HUES48 (cell line): ENCODE results near the gene HOXA6.
A peak's percentile ranks its signal among the peaks of the same experiment; 100 is the strongest.

Experiments used
- H3K27ac ChIP-seq: one replicate; pipeline ENCODE4 v1.7.0; 2013; ENCODE audit warnings: low read depth, low read length, inconsistent platforms
- H3K27me3 ChIP-seq: 2 replicates; pipeline ENCODE4 v1.6.1; 2013; ENCODE audit warnings: mild to moderate bottlenecking, low read length; ENCODE audit not compliant: control insufficient read depth, insufficient read depth
- H3K36me3 ChIP-seq: 2 replicates; pipeline ENCODE4 v1.6.1; 2013; ENCODE audit warnings: low read length; ENCODE audit not compliant: control insufficient read depth, insufficient read depth
- H3K4me1 ChIP-seq: 2 replicates; pipeline ENCODE4 v1.6.1; 2013; ENCODE audit warnings: mild to moderate bottlenecking, low read length; ENCODE audit not compliant: control insufficient read depth, insufficient read depth
- H3K4me3 ChIP-seq: 2 replicates; pipeline ENCODE4 v1.5.1; 2013; ENCODE audit warnings: mild to moderate bottlenecking, low read depth, low read length
- H3K9ac ChIP-seq: 2 replicates; pipeline ENCODE4 v1.6.1; 2013; ENCODE audit warnings: mild to moderate bottlenecking, low read depth, low read length, moderate library complexity
- H3K9me3 ChIP-seq: 2 replicates; pipeline ENCODE4 v1.6.1; 2013; ENCODE audit warnings: low read length; ENCODE audit not compliant: control insufficient read depth, insufficient read depth

The HOXA6 gene

DNA sequence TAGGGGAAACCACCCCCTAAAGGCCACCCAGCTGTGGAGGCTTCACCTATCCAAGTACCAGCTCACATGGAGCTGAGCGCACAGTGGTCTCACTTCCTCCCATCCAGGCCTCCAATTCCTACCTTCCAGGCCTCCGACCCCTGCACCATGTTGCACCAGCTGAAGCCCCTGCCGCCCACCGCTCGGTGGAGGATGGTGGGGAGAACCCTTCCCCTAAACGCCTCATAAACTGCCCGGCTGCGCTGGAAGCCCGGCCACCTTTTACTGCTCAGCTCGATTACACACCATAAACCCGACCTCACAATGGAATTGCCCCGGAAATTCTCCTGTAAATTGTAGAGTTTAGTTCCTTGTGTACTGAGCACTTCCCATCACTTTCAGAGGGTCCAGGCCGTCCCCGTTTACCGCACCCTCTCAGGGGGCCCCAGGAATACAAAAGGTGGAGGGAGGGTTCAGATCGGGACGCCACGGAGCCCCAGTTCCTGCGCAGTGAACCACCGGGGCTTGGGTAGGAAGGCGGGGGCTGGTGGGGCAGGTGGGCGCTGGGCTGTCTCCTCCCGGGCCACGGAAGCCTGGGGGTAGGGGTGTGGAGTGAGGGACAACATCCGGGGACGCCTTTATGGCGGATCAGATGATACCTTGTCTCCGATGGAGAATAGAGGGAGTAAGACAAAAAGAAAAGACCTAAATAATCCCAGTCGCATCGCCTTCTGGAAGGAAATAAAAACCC is 10.3 kb upstream of the HOXA6 start:
- Histone ChIP-seq H3K27me3 (peaks cover 100% of the 10 kb centered on the region), H3K4me3 (no peak overlapping the region), H3K4me1 (peaks cover 2% of the 10 kb centered on the region; the same call in 1 of the 2 replicates), H3K27ac (no peak overlapping the region), H3K9ac (no peak overlapping the region), H3K9me3 (peaks cover 4% of the 10 kb centered on the region; the same call in 1 of the 2 replicates), H3K36me3 (no peaks in the 10 kb centered on the region)

DNA sequence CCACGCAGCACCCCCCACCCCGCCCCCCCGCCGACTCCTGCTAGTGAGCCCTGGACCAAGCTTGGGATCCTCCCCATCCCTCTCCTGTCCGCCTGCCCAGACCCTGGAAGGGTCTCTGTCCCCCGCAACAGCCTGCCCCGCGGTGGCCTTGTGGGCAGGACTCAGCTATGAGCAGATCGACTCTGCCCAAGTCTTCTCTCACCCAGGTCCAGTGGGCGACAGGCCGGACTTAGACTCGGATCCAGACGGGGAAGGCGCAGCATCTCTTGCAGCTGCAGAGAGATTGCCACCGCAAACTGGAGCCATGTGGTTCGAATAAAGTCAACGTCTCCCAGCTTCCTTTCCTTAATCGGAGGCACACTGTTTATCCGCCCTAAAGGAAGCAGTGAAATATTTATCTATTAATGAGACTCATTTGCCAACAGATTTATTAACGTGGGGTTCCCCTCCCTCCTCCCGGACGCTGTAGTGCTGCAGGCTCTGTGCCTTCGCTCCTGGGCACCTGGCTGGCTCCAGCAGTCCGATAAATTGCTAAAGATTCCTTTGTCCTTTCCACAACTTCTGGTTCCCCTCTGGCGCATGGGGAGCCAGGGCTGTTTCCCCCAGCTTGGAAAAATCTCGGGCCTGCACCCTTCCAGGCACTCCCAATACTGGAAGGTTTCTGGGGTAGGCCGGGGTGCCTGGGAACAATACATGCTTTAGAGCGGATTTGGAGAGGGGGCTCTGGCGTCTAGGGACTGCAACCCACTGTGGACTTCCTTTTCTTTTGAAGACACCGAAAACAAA is 9.5 kb upstream of the HOXA6 start:
- Histone ChIP-seq H3K9me3 (peaks cover 4% of the 10 kb centered on the region; the same call in 1 of the 2 replicates), H3K4me1 (peaks cover 4% of the 10 kb centered on the region; the same call in 1 of the 2 replicates), H3K4me3 (no peak overlapping the region), H3K9ac (no peak overlapping the region), H3K27ac (no peak overlapping the region), H3K36me3 (no peaks in the 10 kb centered on the region), H3K27me3 (peaks cover 100% of the 10 kb centered on the region)

DNA sequence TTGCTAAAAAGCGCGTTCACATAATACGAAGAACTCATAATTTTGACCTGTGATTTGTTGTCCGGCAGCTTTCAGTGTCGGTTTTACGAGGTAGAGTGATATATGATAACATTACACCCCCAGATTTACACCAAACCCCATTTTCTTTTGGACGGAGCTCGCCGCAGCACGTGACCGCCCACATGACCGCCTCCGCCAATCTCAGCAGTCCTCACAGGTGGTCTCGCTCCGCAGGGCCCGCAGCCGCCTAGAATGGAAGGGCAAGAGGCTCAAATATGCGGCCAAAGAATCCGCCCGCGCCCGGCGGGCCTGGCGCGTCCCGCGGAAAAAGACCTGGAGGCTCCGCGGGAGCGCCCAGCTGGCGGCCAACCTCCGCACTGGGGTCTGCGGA is 8.9 kb upstream of the HOXA6 start, which contains the start of gene HOXA7:
HOXA7 (minus strand) TSS at position 168 of the 391 bp plus-strand sequence; CDS start at position 38, 130 bp downstream.
- H3K27ac ChIP-seq = no peak within 1 kb of the TSS
- no peaks in the 10 kb centered on the region for H3K36me3 ChIP-seq
- peak within 1 kb of the TSS; percentile 58 for H3K4me3 ChIP-seq
- H3K9ac ChIP-seq = no peak within 1 kb of the TSS
- peaks cover 5% of the 10 kb centered on the region; the same call in 1 of the 2 replicates for H3K4me1 ChIP-seq
- peaks cover 4% of the 10 kb centered on the region; the same call in 1 of the 2 replicates for H3K9me3 ChIP-seq
- H3K27me3 ChIP-seq = peaks cover 100% of the 10 kb centered on the region

DNA sequence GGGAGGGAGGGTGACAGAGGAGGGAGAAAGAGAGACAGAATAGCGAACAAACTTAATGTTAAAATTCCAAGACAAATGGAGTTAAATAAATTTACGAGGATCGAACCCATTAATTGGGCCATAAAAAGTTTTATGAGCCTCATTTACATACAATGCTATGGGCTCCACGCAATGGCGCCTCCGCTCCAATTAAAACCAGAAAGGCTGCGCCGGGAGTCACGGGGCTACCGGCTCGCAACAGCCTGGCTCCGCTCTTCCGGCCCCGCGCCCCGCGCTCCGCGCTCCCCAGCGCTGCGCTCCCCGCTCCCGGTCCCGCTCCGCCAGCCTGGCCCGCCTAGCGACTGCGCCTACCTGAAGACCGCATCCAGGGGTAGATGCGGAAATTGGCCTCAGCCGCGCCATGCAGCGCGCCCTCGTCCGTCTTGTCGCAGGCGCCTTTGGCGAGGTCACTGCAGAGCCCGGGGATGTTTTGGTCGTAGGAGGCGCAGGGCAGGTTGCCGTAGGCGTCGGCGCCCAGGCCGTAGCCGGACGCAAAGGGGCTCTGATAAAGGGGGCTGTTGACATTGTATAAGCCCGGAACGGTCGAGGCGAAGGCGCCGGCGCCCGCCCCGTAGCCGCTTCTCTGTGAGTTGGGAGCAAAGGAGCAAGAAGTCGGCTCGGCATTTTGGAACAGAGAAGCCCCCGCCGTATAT is 8.4 kb upstream of the HOXA6 start:
- no peak overlapping the region for H3K9ac ChIP-seq
- peaks cover 5% of the 10 kb centered on the region; the same call in 1 of the 2 replicates for H3K4me1 ChIP-seq
- H3K27ac ChIP-seq = no peak overlapping the region

DNA sequence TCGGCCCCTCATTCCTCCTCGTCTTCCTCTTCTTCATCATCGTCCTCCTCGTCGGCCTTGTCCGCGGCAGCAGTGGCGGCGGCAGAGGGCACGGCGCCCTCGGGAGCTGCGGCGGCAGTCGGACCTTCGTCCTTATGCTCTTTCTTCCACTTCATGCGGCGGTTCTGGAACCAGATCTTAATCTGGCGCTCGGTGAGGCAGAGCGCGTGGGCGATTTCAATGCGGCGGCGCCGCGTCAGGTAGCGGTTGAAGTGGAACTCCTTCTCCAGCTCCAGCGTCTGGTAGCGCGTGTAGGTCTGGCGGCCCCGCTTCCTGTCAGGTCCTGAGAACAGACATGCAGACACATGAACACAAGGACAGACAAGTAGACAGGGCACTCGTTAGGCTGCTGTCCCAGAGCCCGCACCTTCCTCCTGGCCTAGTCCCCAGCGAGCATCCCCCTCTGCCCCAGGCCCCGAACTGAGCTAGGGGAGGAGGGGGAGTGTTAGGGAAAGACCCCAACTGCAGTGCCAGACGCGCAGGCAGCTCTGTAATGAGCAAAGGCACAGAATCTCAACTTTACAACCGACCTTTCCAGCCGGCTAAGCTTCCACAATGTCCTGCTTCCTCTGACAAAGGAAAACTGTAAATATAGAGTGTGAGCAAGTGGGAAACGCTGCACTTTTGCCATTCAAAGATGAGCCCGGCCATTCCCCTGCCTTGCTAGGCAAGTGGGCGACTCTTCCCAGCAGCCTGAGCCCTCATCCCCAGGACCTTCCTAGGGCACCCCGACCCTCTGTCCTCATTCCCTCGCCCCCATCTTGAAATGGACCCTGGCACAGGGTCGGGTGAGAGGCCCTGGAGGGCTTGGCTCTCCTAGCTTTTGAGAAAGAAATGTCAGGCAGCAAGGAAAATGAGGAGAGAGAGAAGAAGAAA is 7.6 kb upstream of the HOXA6 start:
- Histone ChIP-seq H3K27me3 (peaks cover 100% of the 10 kb centered on the region), H3K9ac (no peak overlapping the region), H3K9me3 (peaks cover 4% of the 10 kb centered on the region; the same call in 1 of the 2 replicates)

More for the DNA sequence above, 8.4 kb upstream of the HOXA6 start:
- peaks cover 100% of the 10 kb centered on the region for H3K27me3 ChIP-seq
- peaks cover 4% of the 10 kb centered on the region; the same call in 1 of the 2 replicates for H3K9me3 ChIP-seq
- peak overlapping the region; percentile 58 for H3K4me3 ChIP-seq
- no peaks in the 10 kb centered on the region for H3K36me3 ChIP-seq

DNA sequence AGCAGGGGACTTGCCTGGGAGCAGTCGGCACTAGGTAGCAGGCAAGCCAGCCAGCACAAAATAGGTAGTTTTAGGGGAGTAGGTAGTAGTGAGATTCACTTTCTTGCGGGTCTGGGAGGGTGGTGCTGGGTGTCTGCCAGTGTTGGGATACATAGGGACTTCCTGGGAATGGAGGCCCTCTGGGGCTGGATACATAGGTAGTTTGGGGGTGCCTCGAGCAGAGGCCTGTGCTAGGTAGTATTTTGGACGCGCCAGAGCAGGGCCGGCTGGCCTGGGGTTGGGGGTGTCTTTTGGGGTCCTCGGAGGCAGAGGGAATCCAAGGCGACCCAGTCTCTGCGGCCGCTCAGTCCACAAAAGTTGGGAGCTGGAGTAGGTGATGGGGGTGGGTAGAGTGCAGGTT is 6.8 kb upstream of the HOXA6 start:
- H3K27me3 ChIP-seq = peaks cover 100% of the 10 kb centered on the region
- no peak overlapping the region for H3K4me3 ChIP-seq
- no peak overlapping the region for H3K9ac ChIP-seq
- no peaks in the 10 kb centered on the region for H3K36me3 ChIP-seq
- H3K9me3 ChIP-seq = peaks cover 4% of the 10 kb centered on the region; the same call in 1 of the 2 replicates
- H3K27ac ChIP-seq = no peak overlapping the region
- H3K4me1 ChIP-seq = peaks cover 11% of the 10 kb centered on the region; the same call in 1 of the 2 replicates

More for the DNA sequence above, 7.6 kb upstream of the HOXA6 start:
- Histone ChIP-seq H3K36me3 (no peaks in the 10 kb centered on the region), H3K4me1 (peaks cover 11% of the 10 kb centered on the region; the same call in 1 of the 2 replicates), H3K4me3 (no peak overlapping the region), H3K27ac (no peak overlapping the region)

DNA sequence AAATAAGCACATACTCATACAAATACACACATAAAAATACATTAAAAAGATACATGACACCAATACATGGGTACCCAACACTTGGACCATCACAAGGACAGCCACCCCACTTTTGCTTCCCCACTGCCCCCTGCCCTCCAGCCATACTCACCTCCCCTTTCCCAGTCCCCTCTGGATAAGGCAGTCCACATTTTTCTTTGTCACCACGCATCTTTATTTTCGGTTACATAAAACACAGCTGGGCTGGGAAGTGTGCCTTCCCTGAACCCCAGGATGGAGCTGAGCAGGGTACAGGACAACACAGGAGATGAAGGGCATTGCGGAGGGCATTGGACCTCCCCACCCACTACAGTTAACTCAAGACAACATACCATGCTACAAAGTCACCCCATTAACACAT is 6.0 kb upstream of the HOXA6 start:
- H3K4me3 ChIP-seq = no peak overlapping the region
- H3K27ac ChIP-seq = no peak overlapping the region
- peaks cover 100% of the 10 kb centered on the region for H3K27me3 ChIP-seq
- H3K36me3 ChIP-seq = no peaks in the 10 kb centered on the region
- H3K9me3 ChIP-seq = peaks cover 4% of the 10 kb centered on the region; the same call in 1 of the 2 replicates
- no peak overlapping the region for H3K9ac ChIP-seq
- H3K4me1 ChIP-seq = peaks cover 11% of the 10 kb centered on the region; the same call in 1 of the 2 replicates

DNA sequence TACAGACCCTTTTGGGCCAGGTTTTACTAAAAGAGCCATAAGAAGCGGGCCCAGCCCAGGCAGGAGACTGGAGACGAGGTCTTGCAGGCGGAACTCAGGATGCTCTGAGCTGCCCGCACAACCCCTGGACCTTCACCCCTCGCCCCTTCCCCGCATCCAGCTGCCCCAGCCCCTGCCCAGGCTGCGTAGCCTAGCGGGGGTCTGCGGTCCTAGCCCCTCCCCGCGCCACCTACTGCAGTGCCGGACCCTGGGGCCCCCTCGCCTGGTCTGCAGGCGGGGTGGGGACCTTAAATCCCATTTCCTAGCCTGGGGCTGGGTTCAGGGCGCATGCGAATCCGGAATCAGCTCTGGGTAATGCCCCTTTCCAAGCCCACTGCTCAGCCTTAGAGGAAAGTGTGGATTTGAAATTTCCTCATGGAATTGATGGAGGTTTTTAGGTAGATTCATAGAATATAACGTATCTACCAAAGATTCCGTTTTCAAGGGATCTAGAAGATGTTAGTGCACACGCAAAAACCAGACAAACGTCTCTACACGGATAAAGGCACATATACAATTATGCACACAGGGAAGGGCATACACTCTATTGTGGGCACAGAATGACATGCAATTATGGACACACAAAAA is 5.4 kb upstream of the HOXA6 start:
- H3K9ac ChIP-seq = no peak overlapping the region
- H3K36me3 ChIP-seq = no peaks in the 10 kb centered on the region
- H3K27ac ChIP-seq = no peak overlapping the region
- H3K27me3 ChIP-seq = peaks cover 100% of the 10 kb centered on the region
- peaks cover 4% of the 10 kb centered on the region; the same call in 1 of the 2 replicates for H3K9me3 ChIP-seq
- H3K4me3 ChIP-seq = no peak overlapping the region
- H3K4me1 ChIP-seq = peaks cover 11% of the 10 kb centered on the region; the same call in 1 of the 2 replicates

DNA sequence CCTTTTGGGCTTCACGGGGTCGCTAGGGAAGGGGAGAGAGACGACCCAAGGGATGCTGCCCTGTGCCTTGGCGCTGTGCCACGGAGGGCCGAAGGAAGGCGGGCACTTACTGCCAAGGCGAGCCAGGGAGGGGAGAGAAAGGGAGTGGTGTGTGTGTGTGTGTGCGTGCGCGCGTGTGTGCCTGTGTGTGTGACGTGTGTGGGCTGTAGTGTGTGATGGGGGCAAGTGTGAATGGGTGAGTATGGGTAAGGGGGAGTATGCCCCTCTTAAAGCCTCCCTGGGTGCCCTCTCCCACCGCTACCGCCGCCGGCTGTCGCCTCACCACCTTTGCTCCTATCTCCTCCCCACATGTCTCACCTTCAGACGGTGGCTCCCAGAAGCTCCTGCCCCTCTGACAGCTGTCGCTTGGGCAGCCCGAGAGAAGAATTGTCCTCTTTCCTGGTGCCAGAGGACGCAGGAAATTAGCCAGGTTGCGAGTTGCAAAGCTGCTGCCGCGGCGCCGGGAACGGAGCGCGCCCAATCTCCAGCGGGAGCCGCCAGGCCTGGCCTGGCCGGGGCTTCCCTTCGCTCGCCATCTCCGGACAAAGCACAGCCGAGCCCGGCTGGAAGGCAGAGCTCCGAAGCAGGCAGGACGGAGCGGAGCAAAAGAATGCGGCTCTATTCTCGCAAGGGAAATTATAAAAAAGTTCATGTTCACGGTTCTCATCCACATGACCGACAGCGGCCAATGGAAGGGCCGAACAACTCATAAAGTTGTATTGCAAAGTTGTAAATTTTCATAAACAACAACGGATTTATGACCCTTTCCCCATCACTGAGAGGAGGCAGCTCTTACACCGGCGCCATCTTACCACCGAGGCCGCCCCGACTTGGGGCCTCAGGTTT is 4.6 kb upstream of the HOXA6 start, which contains the start of gene HOXA3:
HOXA3 (minus strand) TSS at position 653 of the 885 bp plus-strand sequence. CDS start 41,943 bp downstream, outside the sequence.
- Histone ChIP-seq H3K27me3 (peaks cover 100% of the 10 kb centered on the region), H3K36me3 (no peaks in the 10 kb centered on the region), H3K4me3 (no peak within 1 kb of the TSS), H3K27ac (no peak within 1 kb of the TSS), H3K4me1 (peaks cover 11% of the 10 kb centered on the region; the same call in 1 of the 2 replicates), H3K9ac (no peak within 1 kb of the TSS), H3K9me3 (peaks cover 4% of the 10 kb centered on the region; the same call in 1 of the 2 replicates)
